Measurements from ENCODE around the gene FBXL12.
"Not testable (repeated sequence)": the region's sequence is repeated elsewhere in the genome, so short reads cannot be mapped to it uniquely, and the experiment has no call there.

FBXL12 gene

GRCh38 chr19:9850235-9850959, 31.5 kb upstream of the FBXL12 start:
- DNase-seq (ENCODE audit: low spot score) = no peak
- POLR2A ChIA-PET (ENCODE audit: low non-redundant PET) = no interaction called here
- no peak for TF ChIP-seq CTCF (conservative IDR thresholded peaks at IDR 0.05; ENCODE audit: low read depth)
- no peak overlapping the region for H3K27ac ChIP-seq
- CTCF ChIA-PET = no interaction called here

- no peak for DNase-seq (ENCODE audit: low spot score)
- no peak overlapping the region for H3K27ac ChIP-seq
- ChIA-PET POLR2A (ENCODE audit: low non-redundant PET) (no interaction called here), CTCF (no interaction called here)
- no peak for TF ChIP-seq CTCF (conservative IDR thresholded peaks at IDR 0.05; ENCODE audit: low read depth)
Observed at GRCh38 chr19:9849791-9850190, 30.9 kb upstream of the FBXL12 start.

GRCh38 chr19:9848762-9849161, 29.9 kb upstream of the FBXL12 start:
- CTCF ChIA-PET = no interaction called here

GRCh38 chr19:9848060-9848459, 29.2 kb upstream of the FBXL12 start:
- DNase-seq (ENCODE audit: low spot score) = no peak

More at GRCh38 chr19:9848762-9849161, 29.9 kb upstream of the FBXL12 start:
- POLR2A ChIA-PET (ENCODE audit: low non-redundant PET) = no interaction called here
- DNase-seq (ENCODE audit: low spot score) = no peak
- TF ChIP-seq CTCF (conservative IDR thresholded peaks at IDR 0.05; ENCODE audit: low read depth) = no peak
- no peak overlapping the region for H3K27ac ChIP-seq

GRCh38 chr19:9847087-9847671, 28.3 kb upstream of the FBXL12 start:
- peak overlapping the region; percentile 62 for H3K27ac ChIP-seq
- ChIA-PET CTCF (interaction anchor here (0.6 to 1.0 kb wide), 7 partner anchors 9 to 245 kb away, joined by 3 to 7 read pairs (median 4); no protein-coding TSS in a partner anchor), POLR2A (ENCODE audit: low non-redundant PET) (interaction anchor here (0.6 kb wide), 1 partner anchor 12 kb away, joined by 3 read pairs; the partner anchor contains the start of gene PIN1)
- no peak; the same call in 1 of the 2 replicates for TF ChIP-seq CTCF (conservative IDR thresholded peaks at IDR 0.05; ENCODE audit: low read depth)
- peak; percentile 80 for DNase-seq (ENCODE audit: low spot score)

More at GRCh38 chr19:9848060-9848459, 29.2 kb upstream of the FBXL12 start:
- TF ChIP-seq CTCF (conservative IDR thresholded peaks at IDR 0.05; ENCODE audit: low read depth) = peak; percentile 24; the same call in 1 of the 2 replicates
- CTCF ChIA-PET = interaction anchor here (0.6 to 1.0 kb wide), 3 partner anchors 98 to 246 kb away, joined by 3 to 7 read pairs (median 4); no protein-coding TSS in a partner anchor
- POLR2A ChIA-PET (ENCODE audit: low non-redundant PET) = interaction anchor here (0.6 kb wide), 1 partner anchor 13 kb away, joined by 3 read pairs; the partner anchor contains the start of gene PIN1
- H3K27ac ChIP-seq = no peak overlapping the region

- POLR2A ChIA-PET (ENCODE audit: low non-redundant PET); H3K27ac ChIP-seq; DNase-seq (ENCODE audit: low spot score): not testable (repeated sequence)
- CTCF ChIA-PET = interaction anchor here (0.5 kb wide), 1 partner anchor 211 kb away, joined by 3 read pairs; no protein-coding TSS in a partner anchor
Observed at GRCh38 chr19:9843626-9844273, 24.9 kb upstream of the FBXL12 start.
